Lower lobe of right lung (tissue), 2 donors: ENCODE data around the gene DNAI7. TPM values are rescaled to one million over a fixed set of nuclear protein-coding genes. Genes with fewer than 3 reads are reported as not detected.

Source experiments
- ATAC-seq, 2 donors: fragments of 200-7000 bp; cut with Tn5 transposase; one replicate each; pipeline ENCODE4 v1.9.1; 2020 to 2022; ENCODE audit warnings: mild to moderate bottlenecking in 2 of 2, moderate library complexity in 2 of 2
- DNase-seq: peaks from one replicate; pipeline ENCODE4 v3.0.0-alpha.2; 2020
- H3K27ac ChIP-seq: fragments of 200-600 bp; one replicate; pipeline ENCODE4 v1.8.0; 2022
- H3K27me3 ChIP-seq: fragments of 200-600 bp; one replicate; pipeline ENCODE4 v1.8.0; 2022; ENCODE audit warnings: low read depth
- H3K36me3 ChIP-seq: fragments of 200-600 bp; one replicate; pipeline ENCODE4 v1.8.0; 2022; ENCODE audit warnings: mild to moderate bottlenecking
- H3K4me1 ChIP-seq: fragments of 200-600 bp; one replicate; pipeline ENCODE4 v1.8.0; 2022
- H3K4me3 ChIP-seq: fragments of 200-600 bp; one replicate; pipeline ENCODE4 v1.8.0; 2022; ENCODE audit warnings: mild to moderate bottlenecking
- H3K9me3 ChIP-seq: fragments of 200-600 bp; one replicate; pipeline ENCODE4 v1.8.0; 2022
- intact Hi-C: fragments of 100-400 bp; cut with DNase I; formaldehyde crosslinking; loops from one replicate; pipeline ENCODE4 v1.11.0; 2022
- total RNA-seq: library from RNA; stranded (reverse); fragmentation: NEBNext Ultra II Directional; extraction: Animal tissue kit (Norgen Biotek cat#: 25700); gene quantifications from one replicate; pipeline ENCODE4 v1.2.1, GENCODE V29; 2021
- TF ChIP-seq, protein P1 (sequence below): fragments of 200-600 bp; IDR thresholded peaks from one replicate; pipeline ENCODE4 v1.8.0; 2022; ENCODE audit warnings: antibody characterized with exemption, mild to moderate bottlenecking
- donor health status: DM: no; HTN: yes; CAD: no; lungs with severe emphysema.

DNAI7 gene
- total RNA-seq, 1 donor from 2014 or later: 6.7 TPM

DNA sequence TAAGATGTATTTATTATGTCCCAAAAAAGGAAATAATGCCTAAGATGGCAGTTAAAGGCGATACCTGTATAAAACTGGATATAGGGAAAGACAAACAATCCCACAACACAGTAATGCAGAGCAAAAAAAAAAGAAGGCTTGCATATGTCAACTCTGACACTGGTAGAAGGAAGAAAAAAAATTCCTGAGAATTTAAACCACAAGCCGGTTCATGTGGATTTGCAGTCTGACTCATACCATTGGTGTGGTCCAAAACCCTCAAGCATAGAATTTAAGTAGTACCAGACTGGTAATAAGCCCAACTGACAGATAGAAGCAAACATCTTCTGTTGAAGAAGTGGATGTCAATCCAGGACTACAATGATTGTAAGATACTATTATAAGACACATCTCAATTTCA lies 7.2 kb downstream of the DNAI7 start:
- TF ChIP-seq, protein P1, sequence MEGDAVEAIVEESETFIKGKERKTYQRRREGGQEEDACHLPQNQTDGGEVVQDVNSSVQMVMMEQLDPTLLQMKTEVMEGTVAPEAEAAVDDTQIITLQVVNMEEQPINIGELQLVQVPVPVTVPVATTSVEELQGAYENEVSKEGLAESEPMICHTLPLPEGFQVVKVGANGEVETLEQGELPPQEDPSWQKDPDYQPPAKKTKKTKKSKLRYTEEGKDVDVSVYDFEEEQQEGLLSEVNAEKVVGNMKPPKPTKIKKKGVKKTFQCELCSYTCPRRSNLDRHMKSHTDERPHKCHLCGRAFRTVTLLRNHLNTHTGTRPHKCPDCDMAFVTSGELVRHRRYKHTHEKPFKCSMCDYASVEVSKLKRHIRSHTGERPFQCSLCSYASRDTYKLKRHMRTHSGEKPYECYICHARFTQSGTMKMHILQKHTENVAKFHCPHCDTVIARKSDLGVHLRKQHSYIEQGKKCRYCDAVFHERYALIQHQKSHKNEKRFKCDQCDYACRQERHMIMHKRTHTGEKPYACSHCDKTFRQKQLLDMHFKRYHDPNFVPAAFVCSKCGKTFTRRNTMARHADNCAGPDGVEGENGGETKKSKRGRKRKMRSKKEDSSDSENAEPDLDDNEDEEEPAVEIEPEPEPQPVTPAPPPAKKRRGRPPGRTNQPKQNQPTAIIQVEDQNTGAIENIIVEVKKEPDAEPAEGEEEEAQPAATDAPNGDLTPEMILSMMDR: no peak
- no peak for DNase-seq
- Histone ChIP-seq H3K4me3 (no peak overlapping the region), H3K27ac (no peak overlapping the region), H3K4me1 (no peaks in the 10 kb centered on the region), H3K27me3 (no peaks in the 10 kb centered on the region), H3K9me3 (no peaks in the 10 kb centered on the region), H3K36me3 (no peaks in the 10 kb centered on the region)
- intact Hi-C loops: no loop called here
- no peak for ATAC-seq

- H3K9me3 ChIP-seq: no peaks in the 10 kb centered on the region
- no peaks in the 10 kb centered on the region for H3K4me1 ChIP-seq
- H3K4me3 ChIP-seq: no peak overlapping the region
- DNase-seq (no peak), ATAC-seq (no peak)
- H3K27ac ChIP-seq: no peak overlapping the region
- intact Hi-C loops: no loop called here
- TF ChIP-seq, protein P1: no peak
- no peaks in the 10 kb centered on the region for H3K27me3 ChIP-seq
- H3K36me3 ChIP-seq: no peaks in the 10 kb centered on the region
Measured at GRCh38 chr12:25186788-25187402, 8.1 kb downstream of the DNAI7 start.

DNA sequence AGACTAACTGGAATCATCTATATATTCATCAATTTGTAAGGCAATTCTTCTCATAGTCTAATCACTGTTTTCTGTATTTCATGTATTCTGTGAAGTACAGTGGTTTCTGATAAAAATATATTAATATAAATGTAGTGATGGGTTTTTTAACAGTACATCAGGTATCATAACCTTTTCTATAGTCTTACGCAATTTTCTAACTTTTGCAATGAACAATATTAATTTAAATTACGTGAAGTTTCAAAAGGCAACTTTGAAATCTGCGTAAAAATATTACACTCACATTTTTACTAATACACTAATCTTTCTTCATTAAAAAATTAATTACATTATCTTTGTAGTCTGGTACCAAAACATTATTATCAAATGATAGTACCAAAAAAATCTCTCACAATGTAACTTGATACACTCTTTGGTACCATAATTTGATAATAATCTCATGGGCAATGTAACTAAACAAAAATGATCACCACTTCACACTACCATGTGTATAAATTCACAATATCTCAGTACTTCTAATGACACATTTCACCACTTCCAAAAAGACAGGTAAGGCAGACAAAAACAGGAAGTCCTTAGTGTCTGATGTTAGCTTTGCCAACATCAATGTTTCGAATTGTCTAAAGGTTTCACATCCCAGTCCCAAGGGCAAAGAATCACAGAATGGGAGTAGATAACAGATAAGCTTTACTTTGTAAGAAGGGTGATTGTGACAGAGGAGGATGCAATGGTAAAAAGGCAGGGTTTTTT lies 8.7 kb downstream of the DNAI7 start:
- no peak for ATAC-seq
- no peaks in the 10 kb centered on the region for H3K36me3 ChIP-seq
- H3K27me3 ChIP-seq: no peaks in the 10 kb centered on the region
- intact Hi-C loops: no loop called here
- no peak overlapping the region for H3K4me3 ChIP-seq
- no peak for DNase-seq
- no peaks in the 10 kb centered on the region for H3K9me3 ChIP-seq
- H3K27ac ChIP-seq: no peak overlapping the region
- TF ChIP-seq, protein P1: no peak
- no peaks in the 10 kb centered on the region for H3K4me1 ChIP-seq

DNA sequence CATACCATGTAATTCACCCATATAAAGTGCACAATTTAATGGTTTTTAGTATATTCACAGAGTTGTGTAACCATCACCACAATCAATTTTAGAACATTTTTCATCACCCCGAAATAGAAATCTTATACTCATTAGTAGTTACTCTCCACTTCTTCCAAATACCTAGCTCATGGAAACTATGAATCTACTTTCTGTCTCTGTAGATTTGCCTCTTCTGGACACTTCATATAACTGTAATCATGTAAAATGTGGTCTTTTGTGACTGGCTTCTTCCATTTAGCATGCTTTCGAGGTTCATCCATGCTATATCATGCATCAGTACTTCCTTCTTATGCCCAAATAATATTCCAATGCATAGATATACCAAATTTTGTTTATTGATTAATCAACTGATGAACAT lies 10.8 kb downstream of the DNAI7 start:
- no peaks in the 10 kb centered on the region for H3K9me3 ChIP-seq
- no peaks in the 10 kb centered on the region for H3K4me1 ChIP-seq
- no peaks in the 10 kb centered on the region for H3K27me3 ChIP-seq
- DNase-seq (no peak), ATAC-seq (no peak)
- no peak overlapping the region for H3K4me3 ChIP-seq
- no peaks in the 10 kb centered on the region for H3K36me3 ChIP-seq
- H3K27ac ChIP-seq: no peak overlapping the region
- intact Hi-C loops: no loop called here
- TF ChIP-seq, protein P1: no peak

DNA sequence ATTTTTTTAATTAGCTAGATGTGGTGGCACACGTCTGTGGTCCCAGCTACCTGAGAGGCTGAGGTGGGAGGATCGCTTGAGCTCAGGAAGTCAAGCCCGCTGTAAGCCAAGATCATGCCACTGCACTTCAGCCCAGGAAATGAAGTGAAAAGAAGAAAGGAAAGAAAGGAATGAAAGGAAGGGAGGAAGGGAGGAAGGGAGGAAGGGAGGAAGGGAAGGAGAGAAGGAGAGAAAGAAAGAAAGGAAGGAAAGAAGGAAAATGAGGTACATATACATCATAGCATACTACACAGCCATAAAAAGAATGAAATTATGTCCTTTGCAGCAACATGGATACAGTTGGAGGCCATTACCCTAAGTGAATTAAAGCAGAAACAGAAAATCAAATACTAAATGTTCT lies 12.2 kb downstream of the DNAI7 start:
- intact Hi-C loops: no loop called here
- Histone ChIP-seq H3K9me3 (no peaks in the 10 kb centered on the region), H3K27ac (no peak overlapping the region), H3K4me3 (no peak overlapping the region), H3K4me1 (no peaks in the 10 kb centered on the region), H3K27me3 (no peaks in the 10 kb centered on the region), H3K36me3 (no peaks in the 10 kb centered on the region)
- no peak for DNase-seq
- ATAC-seq: no peak
- TF ChIP-seq, protein P1: no peak
